Loucy (cell line): Measurements from ENCODE around the gene TAS2R19.
"Not testable (repeated sequence)": the region's sequence is repeated elsewhere in the genome, so short reads cannot be mapped to it uniquely, and the experiment has no call there.

ENCODE experiments used
- H2AFZ ChIP-seq: fragments of 200-600 bp; sonication (generic); 2 replicates; pipeline ENCODE4 v1.6.0; 2016; ENCODE audit warnings: antibody characterized with exemption, mild to moderate bottlenecking, low read length, moderate library complexity
- H3F3A ChIP-seq: fragments of 200-600 bp; 2 replicates; pipeline ENCODE4 v1.6.0; 2016; ENCODE audit warnings: antibody characterized with exemption, low read depth, mild to moderate bottlenecking
- H3K27me3 ChIP-seq: fragments of 200-600 bp; sonication (generic); 2 replicates; pipeline ENCODE4 v1.6.1; 2014; ENCODE audit warnings: low read length, mild to moderate bottlenecking; ENCODE audit not compliant: insufficient read depth, poor library complexity, severe bottlenecking
- H3K36me3 ChIP-seq: fragments of 200-600 bp; sonication (generic); 2 replicates; pipeline ENCODE4 v1.6.1; 2016; ENCODE audit warnings: low read length; ENCODE audit not compliant: insufficient read depth
- H3K4me1 ChIP-seq: fragments of 200-600 bp; sonication (generic); 2 replicates; pipeline ENCODE4 v1.5.1; 2014; ENCODE audit warnings: low read length, mild to moderate bottlenecking; ENCODE audit not compliant: insufficient read depth, poor library complexity, severe bottlenecking
- H3K4me2 ChIP-seq: fragments of 200-600 bp; sonication (generic); 2 replicates; pipeline ENCODE4 v1.6.0; 2014; ENCODE audit warnings: antibody characterized with exemption, low read length, low read depth, mild to moderate bottlenecking; ENCODE audit not compliant: poor library complexity, severe bottlenecking
- H3K4me3 ChIP-seq: fragments of 200-600 bp; sonication (generic); 2 replicates; pipeline ENCODE4 v1.5.1; 2014; ENCODE audit warnings: low read length, mild to moderate bottlenecking, mixed read lengths; ENCODE audit not compliant: poor library complexity, severe bottlenecking
- H3K79me2 ChIP-seq: fragments of 200-600 bp; sonication (generic); 2 replicates; pipeline ENCODE4 v1.6.1; 2014; ENCODE audit warnings: low read length; ENCODE audit not compliant: insufficient read depth
- H3K9ac ChIP-seq: fragments of 200-600 bp; sonication (generic); 2 replicates; pipeline ENCODE4 v1.6.0; 2014; ENCODE audit warnings: mild to moderate bottlenecking, low read depth, low read length, moderate library complexity; ENCODE audit not compliant: poor library complexity, severe bottlenecking
- H3K9me2 ChIP-seq: fragments of 200-600 bp; sonication (generic); replicated peaks from 2 replicates; pipeline ENCODE4 v1.6.1; 2016; ENCODE audit warnings: low read depth, low read length, mixed read lengths
- H3K9me3 ChIP-seq: fragments of 200-600 bp; sonication (generic); 2 replicates; pipeline ENCODE4 v1.6.1; 2014; ENCODE audit warnings: mild to moderate bottlenecking, antibody characterized with exemption, low read length, low read depth; ENCODE audit not compliant: insufficient read depth
- H4K20me1 ChIP-seq: fragments of 200-600 bp; sonication (generic); 2 replicates; pipeline ENCODE4 v1.6.0; 2014; ENCODE audit warnings: antibody characterized with exemption, low read length, mild to moderate bottlenecking; ENCODE audit not compliant: insufficient read depth, poor library complexity, severe bottlenecking
- EZH2phosphoT487 ChIP-seq: fragments of 200-600 bp; IDR thresholded peaks from 2 replicates; pipeline ENCODE4 v1.6.1; 2018; ENCODE audit warnings: antibody characterized with exemption, mild to moderate bottlenecking, moderate library complexity, borderline replicate concordance
- TF ChIP-seq, protein P1 (sequence below): fragments of 200-600 bp; sonication (generic); conservative IDR thresholded peaks from 2 replicates; pipeline ENCODE4 v1.5.1; 2014; ENCODE audit warnings: mild to moderate bottlenecking, antibody characterized with exemption, low read length

The TAS2R19 gene

DNA sequence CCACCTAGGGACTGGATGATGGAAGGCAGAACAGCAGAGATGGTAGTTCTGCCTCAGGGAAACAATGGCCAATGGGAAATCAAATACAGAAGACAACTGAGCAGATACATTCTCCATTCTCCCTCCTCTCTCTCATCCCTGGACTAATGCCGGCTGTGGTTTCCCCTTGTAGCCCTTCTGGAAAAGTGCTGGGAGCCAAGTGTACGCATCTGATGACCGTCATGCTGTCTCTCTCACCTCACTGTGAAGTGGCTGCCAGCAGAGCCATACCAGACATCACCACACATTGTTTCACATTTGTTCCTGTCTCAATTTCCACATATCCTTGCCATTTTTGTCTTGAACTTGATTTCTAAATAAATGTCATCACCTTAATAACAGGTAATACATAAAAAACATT is 36.6 kb upstream of the TAS2R19 start:
- H3K27me3 ChIP-seq = no peaks in the 10 kb centered on the region
- H3K4me2 ChIP-seq = no peak overlapping the region
- H3K9me2 ChIP-seq = no peaks in the 10 kb centered on the region
- no peaks in the 10 kb centered on the region for H3K4me1 ChIP-seq
- H3K36me3 ChIP-seq = no peaks in the 10 kb centered on the region
- H3K79me2 ChIP-seq = no peaks in the 10 kb centered on the region
- H2AFZ ChIP-seq = no peak overlapping the region
- no peak overlapping the region for H3K9ac ChIP-seq
- no peaks in the 10 kb centered on the region for H3F3A ChIP-seq
- H3K9me3 ChIP-seq = no peaks in the 10 kb centered on the region
- H3K4me3 ChIP-seq = no peak overlapping the region
- no peak for TF ChIP-seq EZH2phosphoT487
- TF ChIP-seq, protein P1, sequence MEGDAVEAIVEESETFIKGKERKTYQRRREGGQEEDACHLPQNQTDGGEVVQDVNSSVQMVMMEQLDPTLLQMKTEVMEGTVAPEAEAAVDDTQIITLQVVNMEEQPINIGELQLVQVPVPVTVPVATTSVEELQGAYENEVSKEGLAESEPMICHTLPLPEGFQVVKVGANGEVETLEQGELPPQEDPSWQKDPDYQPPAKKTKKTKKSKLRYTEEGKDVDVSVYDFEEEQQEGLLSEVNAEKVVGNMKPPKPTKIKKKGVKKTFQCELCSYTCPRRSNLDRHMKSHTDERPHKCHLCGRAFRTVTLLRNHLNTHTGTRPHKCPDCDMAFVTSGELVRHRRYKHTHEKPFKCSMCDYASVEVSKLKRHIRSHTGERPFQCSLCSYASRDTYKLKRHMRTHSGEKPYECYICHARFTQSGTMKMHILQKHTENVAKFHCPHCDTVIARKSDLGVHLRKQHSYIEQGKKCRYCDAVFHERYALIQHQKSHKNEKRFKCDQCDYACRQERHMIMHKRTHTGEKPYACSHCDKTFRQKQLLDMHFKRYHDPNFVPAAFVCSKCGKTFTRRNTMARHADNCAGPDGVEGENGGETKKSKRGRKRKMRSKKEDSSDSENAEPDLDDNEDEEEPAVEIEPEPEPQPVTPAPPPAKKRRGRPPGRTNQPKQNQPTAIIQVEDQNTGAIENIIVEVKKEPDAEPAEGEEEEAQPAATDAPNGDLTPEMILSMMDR = no peak
- no peaks in the 10 kb centered on the region for H4K20me1 ChIP-seq

DNA sequence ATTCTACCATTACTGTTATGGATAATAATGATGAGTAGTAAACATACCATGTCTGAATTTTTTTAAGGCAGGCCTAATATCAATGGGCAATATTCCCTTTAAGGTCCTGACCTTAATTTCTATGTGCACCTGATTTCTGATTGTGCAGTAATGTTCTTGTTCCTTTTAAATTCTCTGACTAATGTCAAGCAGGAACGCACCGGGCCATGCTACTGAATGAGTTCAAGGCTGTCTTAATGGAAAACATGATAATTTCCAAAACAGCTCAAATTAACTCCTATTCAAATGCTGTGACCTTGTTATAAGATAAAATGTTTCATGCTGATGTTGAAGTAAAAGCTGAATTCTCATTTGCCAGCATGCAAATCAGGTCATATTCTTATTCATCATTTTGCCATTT is 32.9 kb upstream of the TAS2R19 start:
- Histone ChIP-seq H2AFZ (no peak overlapping the region), H3K4me3 (no peak overlapping the region), H3K79me2 (no peaks in the 10 kb centered on the region), H3K4me2 (no peak overlapping the region), H3K9ac (no peak overlapping the region), H3K9me3 (no peaks in the 10 kb centered on the region), H3K4me1 (no peaks in the 10 kb centered on the region), H3F3A (no peaks in the 10 kb centered on the region), H3K9me2 (no peaks in the 10 kb centered on the region), H3K27me3 (no peaks in the 10 kb centered on the region), H3K36me3 (no peaks in the 10 kb centered on the region), H4K20me1 (no peaks in the 10 kb centered on the region)
- no peak for TF ChIP-seq EZH2phosphoT487
- TF ChIP-seq, protein P1 = no peak

DNA sequence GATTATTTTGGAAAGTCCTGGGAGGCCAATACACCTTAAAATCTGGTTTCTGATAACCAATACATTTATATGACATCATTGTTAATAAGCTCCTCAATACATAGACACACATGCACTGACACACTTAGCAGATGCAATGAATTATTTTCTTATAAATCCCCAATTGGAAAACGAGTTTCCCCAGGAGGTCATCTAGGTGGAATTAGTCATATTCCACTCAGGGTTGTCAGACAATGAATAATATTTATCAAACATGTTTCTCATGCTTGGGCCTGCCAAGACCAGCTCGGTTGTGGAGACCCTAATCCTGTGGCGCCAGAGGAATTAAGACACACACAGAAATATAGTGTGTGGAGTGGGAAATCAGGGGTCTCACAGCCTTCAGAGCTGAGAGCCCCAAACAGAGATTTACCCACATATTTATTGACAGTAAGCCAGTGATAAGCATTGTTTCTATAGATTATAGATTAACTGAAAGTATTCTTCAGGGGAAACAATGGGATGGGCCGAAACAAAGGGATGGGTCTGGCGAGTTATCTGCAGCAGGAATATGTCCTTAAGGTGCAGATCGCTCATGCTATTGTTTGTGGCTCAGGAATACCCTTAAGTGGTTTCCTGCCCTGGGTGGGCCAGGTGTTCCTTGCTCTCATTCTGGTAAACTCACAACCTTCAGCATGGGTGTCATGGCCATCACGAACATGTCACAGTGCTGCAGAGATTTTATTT is 27.5 kb upstream of the TAS2R19 start:
- H3K27me3 ChIP-seq, H3K4me3 ChIP-seq, H3K9ac ChIP-seq, H3K36me3 ChIP-seq, H4K20me1 ChIP-seq, H3F3A ChIP-seq, H3K9me2 ChIP-seq, H3K4me2 ChIP-seq, H3K9me3 ChIP-seq, H3K4me1 ChIP-seq, H3K79me2 ChIP-seq, H2AFZ ChIP-seq: not testable (repeated sequence)

DNA sequence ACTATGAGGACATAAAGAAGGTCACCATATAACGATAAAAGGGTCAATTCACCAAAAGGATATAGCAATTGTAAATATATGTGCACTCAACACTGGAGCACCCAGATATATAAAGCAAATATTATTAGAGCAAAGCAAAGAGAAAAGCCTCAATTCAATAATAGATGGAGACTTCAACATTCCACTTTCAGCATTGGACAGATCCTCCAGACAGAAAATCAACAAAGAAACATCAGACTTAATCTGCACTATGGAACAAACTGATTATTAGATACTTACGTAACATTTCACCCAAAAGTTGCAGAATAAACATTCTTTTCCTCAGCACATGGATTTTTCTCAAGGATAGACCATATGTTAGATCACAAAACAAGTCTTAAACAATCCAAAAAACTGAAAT is 18.9 kb upstream of the TAS2R19 start:
- not testable (repeated sequence) for H3K79me2 ChIP-seq, H3K4me2 ChIP-seq, H3K9me3 ChIP-seq, H3K9ac ChIP-seq, H2AFZ ChIP-seq, H3K27me3 ChIP-seq, H3K4me3 ChIP-seq, H3F3A ChIP-seq, H3K9me2 ChIP-seq, H3K4me1 ChIP-seq, H3K36me3 ChIP-seq, H4K20me1 ChIP-seq
